Superior temporal gyrus (tissue), 1 donor: Measurements from ENCODE around the gene SMCO1.
"Not testable (repeated sequence)": the region's sequence is repeated elsewhere in the genome, so short reads cannot be mapped to it uniquely, and the experiment has no call there.

Experiments
- DNase-seq: peaks from one replicate; pipeline ENCODE4 v3.0.0-alpha.2; 2016; ENCODE audit errors: extremely low spot score

SMCO1 gene, protein sequence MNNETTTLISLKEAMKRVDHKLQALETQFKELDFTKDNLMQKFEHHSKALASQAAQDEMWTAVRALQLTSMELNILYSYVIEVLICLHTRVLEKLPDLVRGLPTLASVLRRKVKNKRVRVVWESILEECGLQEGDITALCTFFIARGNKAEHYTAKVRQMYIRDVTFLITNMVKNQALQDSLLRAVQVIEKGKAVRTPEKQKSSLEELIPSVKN

DNA sequence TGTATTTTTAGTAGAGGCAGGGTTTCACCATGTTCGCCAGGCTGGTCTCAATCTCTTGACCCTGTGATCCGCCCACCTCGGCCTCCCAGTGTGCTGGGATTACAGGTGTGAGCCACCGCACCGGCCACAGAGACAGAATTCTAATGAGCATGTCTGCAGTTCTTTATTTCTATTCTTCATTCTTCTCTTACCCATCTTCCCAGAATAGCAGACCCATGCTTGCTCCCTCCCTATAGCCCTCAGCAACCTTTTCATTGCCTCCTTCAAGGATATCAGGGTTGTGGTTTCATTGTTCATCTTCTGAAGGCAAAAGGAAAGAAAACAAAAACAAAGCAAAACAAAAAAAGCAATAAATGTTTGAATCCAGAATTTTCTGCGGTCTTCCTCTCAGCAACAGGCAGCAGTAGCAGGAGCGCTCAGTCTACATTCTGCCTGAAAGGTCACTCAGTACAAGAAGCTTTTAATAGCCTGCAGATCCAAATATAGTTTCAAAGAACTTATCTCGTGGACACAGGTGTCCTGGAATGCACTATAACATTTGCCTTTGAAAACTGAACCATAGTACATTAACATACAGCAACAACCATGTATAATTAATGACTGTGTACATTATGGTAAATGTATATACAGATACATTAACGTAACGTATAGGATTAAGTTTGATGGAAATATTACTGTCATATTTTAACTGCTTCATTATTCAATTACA lies at the start of gene SMCO1:
Gene SMCO1, minus strand, starts transcription at position 434 of the 709 bp plus-strand sequence. Its CDS starts 137 bp downstream, at position 297.
- DNase-seq: no peak

DNA sequence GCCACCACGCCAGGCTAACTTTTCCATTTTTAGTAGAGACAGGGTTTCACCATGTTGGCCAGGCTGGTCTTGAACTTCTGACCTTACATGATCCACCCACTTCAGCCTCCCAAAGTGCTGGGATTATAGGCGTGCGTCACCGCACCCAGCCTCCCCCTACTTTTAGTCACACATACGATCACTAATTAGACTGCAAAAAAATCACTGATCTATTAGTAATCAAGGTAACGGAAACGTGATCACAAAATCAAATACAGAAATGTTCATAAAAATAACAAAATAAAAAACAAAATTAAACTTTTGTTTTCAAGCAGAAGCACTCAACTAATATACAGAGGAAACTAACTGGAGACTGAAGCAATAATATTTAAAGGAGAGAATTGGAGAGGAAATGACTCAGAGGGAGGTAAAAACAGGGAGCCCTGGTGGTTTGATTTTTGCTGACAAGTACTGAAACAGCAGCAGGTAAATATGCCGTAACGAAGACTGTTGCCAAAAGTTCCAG lies 48.6 kb upstream of the SMCO1 start:
- DNase-seq: no peak

DNA sequence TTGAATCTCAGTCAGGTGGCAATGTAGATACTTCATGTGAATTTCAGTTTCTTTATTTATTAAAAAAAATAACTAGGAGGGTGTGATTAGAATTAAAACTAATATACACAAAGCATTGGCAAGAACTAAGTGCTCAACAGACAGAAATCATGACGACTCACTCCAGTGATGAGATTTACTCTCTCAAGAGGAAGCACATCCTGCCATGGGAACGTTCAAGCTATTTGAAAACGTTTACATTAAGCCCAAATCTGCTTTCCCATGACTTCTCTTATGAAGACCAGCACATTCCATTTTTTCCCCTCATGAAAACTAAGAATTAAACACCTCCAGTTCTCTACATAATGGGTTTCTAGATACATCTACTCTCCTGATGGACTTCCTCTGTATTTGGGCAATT lies 44.7 kb upstream of the SMCO1 start:
- DNase-seq: no peak

DNA sequence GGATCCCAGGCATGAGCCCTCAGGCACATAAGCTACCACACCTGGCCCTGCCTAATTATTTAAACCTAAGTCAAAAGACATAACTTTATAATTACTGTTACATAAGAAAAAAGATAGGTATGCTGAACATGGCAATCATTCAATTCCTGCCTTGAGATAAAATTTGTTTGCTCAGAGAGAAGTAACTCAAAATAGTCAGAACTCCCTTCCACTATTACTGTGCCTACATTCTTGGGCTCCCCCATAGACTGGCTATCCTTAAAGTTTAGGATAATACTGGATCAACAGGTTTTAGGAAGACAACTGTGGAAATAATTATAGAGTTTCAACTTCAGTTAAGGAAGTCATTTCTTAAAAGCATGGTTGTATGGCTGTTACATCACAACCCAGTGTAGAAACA lies 43.3 kb upstream of the SMCO1 start:
- no peak for DNase-seq

DNA sequence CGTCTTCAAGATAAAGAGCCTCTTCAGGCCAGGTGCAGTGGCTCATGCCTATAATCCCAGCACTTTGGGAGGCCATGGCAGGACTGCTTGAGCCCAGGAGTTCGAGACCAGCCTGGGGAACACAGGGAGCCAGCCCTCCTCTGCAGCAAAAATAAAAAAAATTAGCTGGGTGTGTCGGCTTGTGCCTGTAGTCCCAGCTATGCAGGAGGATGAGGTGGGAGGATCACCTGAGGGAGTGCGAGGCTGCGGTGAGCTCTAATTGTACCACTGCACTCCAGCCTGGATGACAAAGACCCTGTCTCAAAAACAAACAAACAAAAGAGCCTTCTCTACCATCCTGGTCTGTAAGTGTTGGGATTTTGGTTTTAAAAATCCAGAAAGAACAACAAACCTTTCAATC lies 42.1 kb upstream of the SMCO1 start:
- no peak for DNase-seq

DNA sequence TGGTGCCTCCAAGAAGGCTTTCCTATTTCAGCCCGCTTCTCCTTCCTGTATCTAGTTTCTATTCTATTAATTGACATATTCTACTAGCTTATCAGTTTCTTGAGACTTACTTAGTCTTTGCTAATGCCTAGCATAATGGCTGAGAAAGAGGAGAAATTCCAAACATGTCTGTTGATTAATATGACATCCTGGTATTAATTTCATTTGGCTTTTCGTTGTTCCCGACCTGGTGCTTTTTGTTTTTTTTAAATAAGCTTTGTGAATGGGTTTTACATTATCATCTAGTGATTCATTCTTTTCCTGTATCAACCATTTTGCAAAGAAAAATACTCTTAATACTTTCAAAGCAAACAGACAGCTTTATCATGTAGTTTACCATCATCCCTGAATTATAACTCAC lies 40.1 kb upstream of the SMCO1 start:
- no peak for DNase-seq

DNA sequence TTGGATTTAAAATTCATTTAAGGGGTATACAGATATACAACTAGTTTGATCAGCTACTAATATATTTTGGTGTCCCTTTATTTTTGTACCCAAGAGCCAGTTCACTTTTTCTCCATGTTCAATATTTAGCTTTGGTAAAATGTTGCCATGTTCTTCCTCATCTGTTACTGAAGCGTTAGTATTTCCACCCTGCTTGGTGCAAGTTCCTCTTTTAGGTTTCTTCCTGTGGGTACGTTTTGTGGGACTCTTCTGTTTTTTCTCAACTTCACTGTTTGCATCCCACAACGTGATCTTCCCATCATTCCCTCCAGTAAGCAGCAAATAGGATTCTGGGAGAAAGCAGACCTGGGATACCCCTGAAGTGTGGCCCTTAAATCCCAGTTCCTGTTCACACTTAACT lies 39.1 kb upstream of the SMCO1 start:
- no peak for DNase-seq

DNA sequence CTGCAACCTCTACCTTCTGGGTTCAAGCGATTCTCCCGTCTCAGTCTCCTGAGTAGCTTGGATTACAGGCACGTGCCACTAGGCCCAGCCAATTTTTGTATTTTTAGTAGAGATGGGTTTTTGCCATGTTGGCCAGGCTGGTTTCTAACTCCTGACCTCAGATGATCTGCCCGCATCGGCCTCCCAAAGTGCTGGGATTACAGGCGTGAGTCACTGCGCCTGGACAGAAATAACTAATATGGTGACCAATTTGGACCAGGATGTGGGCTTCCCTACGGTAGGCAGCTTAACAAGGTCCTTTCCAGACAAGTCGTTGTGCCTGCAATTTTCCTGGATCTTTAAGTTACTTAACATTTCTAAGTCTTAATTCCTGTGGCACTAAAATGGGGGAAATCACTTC lies 38.4 kb upstream of the SMCO1 start:
- no peak for DNase-seq

DNA sequence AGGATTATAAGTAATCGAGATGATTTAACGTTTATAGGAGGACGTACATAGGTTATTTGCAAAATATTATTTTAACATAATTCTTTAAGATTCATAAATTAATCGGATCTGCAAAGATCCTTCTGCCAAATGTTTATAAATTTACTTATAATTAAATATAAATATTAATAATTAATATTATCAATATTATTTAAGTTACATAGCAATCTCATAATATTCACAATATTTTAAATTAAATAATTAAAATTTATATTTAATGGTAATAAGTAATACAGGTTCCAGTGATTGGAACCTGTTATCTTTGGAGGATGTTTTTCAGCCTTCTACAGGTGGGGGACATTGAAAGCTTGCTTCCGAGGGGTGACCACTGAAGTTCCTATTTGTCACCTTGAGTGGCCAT lies 37.1 kb upstream of the SMCO1 start:
- no peak for DNase-seq

DNA sequence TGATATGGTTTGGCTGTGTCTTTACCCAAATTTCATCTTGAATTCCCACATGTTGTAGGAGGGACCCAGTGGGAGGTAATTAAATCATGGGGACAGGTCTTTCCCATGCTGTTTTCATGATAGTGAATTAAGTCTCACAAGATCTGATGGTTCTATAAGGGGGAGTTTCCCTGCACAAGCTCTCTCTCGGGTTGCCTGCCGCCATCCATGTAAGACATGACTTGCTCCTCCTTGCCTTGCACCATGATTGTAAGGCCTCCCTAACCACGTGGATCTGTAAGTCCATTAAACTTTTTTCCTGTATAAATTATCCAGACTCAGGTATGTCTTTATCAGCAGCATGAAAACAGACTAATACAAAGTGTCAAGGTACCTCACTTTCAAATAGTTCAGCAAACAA lies 35.0 kb upstream of the SMCO1 start:
- not testable (repeated sequence) for DNase-seq

DNA sequence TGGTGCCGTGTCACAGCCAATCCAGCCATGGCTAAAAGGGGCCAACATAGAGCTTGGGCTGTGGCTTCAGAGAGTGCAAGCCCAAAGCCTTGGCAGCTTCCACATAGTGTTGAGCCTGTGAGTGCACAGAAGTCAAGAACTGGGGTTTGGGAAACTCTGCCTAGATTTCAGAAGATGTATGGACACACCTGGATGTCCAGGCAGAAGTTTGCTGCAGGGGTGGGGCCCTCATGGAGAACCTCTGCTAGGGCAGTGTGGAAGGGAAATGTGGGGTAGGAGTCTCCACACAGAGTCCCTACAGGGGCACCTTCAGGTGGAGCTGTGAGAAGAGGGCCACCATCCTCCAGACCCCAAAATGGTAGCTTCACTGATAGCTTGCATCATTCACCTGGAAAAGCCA lies 34.2 kb upstream of the SMCO1 start:
- DNase-seq: not testable (repeated sequence)

DNA sequence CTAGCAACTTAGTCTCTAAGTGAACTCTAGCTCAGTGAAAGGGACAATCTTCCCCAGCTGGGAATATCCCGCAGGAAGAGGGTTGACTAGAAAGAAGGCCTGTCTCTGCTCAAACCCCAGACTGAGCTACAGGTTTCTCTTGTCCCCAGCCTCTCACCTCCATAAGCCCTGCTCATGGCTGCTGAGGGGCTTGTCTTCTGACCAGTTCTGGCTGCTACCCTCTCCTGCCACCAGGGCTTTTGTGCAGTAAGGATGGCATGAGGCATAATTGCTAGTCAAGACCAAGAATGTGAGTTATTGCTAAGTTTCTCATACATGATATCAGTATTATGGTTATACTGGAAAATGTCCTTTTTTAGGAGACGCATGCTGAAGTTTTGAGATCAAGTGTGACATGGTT lies 31.9 kb upstream of the SMCO1 start:
- DNase-seq: no peak

DNA sequence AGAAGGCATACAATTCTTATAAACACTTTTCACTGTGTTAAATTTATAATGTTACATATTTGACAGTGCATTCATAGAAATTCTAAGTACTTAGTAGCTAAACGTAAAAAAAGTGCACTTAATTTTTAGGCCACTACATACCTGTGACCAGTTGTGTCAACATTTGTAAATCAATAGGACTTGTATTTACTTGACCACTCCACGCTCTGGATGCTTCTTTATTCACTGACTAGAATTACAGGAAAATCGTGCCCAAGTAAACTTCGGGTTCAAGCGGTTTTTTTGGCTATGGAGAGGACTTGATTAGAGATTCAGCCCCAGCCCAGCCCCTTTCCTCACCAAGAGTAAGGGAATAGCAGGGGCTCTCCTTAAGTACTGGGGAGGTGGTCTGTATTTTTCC lies 31.4 kb upstream of the SMCO1 start:
- no peak for DNase-seq

DNA sequence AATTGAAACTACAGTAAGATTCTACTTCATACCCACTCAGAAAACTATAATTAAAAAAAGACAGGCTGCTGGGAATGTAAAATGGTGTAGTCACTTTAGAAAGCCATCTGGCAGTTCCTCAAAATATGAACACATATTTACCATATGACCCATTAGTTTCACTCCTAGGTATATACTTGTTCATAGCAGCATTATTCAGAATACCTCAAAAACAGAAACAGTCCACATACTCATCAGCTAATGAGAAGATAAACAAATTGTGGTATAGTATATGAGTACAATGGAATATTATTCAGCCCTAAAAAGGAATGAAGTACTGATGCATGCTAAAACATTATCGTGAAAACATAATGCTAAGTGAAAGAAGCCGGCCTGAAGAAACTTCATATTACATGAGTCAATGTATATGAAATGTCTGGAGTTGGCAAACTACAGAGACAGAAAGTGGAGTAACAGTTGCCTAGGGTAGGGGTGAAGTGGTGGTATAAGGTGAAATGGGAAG lies 29.4 kb upstream of the SMCO1 start:
- no peak for DNase-seq

DNA sequence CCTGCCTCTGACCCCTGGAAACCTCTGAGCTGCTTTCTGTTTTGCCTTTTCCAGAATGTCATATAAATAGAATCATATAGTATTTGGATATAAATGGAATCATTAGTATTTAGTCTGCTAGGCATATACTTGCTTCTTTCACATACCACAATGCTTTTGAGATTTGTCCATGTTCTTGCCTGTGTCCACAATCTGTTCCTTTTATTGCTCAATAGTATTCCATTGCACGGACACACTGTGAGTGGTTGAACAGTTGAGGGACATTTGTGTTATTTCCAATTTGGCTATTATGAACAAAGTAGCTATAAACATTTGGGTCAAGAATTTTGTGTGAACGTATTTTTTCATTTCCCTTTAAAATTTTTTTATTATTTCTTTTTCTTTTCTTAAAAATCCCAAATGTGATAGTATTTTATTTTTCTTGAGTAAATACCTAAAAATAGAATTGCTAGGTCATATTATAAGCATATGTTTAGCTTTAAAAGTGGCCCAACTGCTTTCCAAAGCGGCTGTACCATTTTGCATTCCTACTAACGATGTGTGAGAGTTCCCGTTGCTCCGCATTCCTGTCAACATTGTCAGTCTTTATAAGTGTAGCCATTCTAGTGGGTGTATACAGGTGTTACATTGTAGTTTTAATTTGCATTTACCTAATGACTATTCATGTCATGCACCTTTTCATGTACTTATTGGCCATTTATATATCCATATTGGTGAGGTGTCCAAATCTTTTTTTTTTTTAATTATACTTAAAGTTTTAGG lies 26.7 kb upstream of the SMCO1 start:
- no peak for DNase-seq

DNA sequence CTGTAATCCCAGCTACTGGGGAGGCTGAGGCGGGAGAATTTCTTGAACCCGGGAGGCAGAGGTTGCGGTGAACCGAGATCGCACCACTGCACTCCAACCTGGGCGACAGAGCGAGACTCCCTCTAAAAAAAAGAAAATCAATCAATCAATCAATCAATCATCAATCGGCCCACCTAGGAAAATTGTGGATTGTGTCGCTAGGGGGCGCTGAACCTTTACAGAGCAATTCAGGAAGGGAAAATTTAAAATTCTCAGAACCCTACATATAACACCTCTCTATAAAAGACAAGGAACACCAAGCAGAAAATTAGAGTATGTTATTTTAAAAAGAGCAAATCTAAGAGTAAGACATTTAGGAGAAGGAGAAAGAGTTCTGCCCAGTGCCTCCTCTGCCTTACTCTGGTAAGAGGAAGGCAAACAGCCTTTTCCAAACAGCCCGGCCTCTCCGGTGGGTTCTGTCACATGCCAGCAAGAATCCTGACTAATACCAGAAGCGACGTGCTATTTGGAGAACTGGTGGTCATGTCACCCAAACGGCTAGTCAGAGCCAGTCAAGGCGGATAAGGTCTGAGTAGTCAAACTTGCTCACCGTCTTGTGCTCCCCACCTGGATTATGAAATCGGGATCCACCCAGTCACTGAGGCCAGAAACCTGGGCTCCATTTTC lies 22.3 kb upstream of the SMCO1 start:
- peak; percentile 24 for DNase-seq

DNA sequence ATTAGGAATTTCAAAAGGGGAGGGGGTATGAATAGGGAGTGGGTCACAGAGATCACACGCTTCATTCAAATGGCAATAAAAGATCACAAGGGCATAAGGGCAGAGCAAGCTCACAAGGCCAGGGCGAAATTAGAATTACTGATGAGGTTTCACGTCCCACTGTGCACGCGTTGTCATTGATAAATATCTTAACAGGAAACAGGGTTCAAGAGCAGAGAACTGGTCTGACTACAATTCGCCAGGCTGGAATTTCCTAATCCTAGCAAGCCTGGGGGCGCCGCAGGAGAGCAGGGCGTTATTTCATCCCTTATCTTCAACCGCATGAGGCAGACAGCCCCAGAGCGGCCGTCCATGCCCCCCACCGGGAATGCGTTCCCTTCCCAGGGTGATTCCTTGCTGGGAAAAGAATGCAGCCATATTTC lies 18.1 kb upstream of the SMCO1 start:
- DNase-seq: no peak

DNA sequence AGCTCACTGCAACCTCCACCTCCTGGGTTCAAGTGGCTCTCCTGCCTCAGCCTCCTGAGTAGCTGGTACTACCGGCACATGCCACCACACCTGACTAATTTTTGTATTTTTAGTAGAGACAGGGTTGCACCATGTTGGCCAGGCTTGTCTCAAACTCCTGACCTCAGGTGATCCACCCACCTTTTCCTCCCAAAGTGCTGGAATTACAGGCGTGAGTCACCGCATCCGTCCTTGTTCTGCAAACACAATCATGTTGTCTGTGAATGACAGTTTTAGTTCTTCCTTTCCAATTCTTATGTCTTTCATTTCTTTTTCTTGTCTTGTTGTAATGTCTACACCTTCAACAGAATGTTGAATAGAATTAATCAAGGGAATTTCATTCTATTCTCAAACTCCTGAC lies 16.3 kb upstream of the SMCO1 start:
- no peak for DNase-seq

DNA sequence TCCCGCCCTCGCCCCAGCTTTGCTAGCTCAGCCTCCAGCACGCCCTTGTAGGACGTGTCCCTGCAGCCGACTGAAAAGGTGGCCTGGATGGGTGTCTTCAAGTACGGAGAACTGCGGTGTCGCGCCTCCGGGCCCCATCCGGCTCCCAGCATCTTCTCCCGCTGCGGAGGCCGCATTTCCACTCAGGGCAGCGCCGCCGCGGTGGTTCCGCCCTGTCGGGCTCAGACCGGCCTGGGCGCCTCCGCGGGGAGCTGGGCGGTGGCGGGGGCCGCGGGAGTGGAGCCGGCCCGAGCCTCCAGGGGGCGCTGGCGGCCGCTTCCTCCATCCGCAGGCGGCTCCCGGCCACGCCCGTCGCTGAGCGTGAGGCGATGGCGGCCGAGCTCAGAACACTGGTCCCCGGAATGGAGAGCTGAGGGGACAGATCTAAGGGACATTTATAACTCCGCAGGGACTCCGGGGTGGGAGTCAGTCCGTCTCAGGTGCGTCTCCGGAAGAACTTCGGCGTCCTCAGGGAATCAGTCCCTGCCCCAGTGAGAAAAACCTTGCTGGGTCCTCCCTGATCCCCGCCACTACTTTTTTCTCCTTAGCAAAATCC lies 13.6 kb upstream of the SMCO1 start:
- peak; percentile 27 for DNase-seq

DNA sequence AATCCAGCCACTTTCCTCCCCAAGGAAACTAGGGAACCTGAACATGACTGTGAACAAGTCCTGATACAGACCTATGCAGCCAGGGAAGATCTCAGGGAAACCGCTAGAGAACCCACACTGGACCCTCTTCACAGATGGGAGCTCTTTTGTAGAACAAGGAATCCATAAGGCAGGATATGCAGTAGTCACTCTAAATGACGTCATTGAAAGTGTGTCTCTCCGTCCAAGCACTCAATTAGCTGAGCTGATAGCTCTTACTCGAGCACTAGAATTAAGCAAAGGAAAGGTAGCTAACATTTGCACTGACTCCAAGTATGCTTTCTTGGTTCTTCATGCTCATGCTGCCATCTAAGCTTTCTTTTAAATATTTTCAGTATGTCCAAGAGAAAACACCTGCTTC lies 10.0 kb upstream of the SMCO1 start:
- no peak for DNase-seq

DNA sequence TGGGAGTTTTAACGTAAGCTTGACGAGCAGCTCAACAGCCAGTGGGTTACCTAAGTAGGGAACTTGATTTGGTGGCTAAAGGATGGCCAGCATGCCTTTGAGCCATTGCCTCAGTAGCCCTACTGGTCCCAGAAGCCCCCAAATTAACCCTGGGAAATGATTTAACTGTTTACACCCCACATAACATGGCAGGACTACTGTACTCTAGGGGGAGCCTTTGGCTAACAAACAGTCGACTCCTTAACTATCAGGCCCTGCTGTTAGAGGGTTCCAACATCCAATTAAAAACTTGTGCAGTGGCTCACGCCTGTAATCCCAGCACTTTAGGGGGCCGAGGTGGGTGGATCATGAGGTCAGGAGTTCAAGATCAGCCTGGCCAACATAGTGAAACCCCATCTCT lies 9.4 kb upstream of the SMCO1 start:
- DNase-seq: no peak

DNA sequence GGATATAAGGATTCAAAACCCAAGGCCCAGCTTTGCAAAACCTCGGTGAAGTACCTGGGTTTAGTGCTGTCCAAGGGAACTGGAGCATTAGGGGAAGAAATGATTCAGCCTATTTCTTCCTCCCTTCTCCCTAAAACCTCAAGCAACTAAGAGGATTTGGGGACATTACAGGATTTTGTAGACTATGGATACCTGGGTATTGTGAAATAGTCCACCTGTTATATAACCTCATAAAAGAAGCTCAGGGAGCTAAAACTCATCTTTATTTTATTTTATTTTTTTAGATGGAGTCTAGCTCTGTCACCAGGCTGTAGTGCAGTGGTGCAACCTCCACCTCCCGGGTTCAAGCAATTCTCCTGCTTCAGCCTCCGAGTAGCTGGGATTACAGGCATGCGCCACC lies 8.7 kb upstream of the SMCO1 start:
- no peak for DNase-seq
